Brain microvascular endothelial cell (primary cell): ENCODE results near the gene KDSR.
"Not testable (repeated sequence)": the region's sequence is repeated elsewhere in the genome, so short reads cannot be mapped to it uniquely, and the experiment has no call there.

ENCODE experiments used
- DNase-seq: peaks from one replicate; pipeline ENCODE4 v3.0.0-alpha.2; 2020
- H3K27ac ChIP-seq: fragments of 250-450 bp; sonication (Bioruptor Pico); 2 replicates; pipeline ENCODE4 v1.5.1; 2020; ENCODE audit warnings: mild to moderate bottlenecking, moderate library complexity
- H3K27me3 ChIP-seq: fragments of 250-450 bp; sonication (Bioruptor Pico); replicated peaks from 2 replicates; pipeline ENCODE4 v1.5.1; 2020; ENCODE audit warnings: mild to moderate bottlenecking
- H3K36me3 ChIP-seq: fragments of 250-450 bp; sonication (Bioruptor Pico); replicated peaks from 2 replicates; pipeline ENCODE4 v1.5.1; 2020; ENCODE audit warnings: mild to moderate bottlenecking
- H3K4me3 ChIP-seq: 2 replicates; pipeline ENCODE4 v1.5.1; 2011; ENCODE audit warnings: low read depth, mild to moderate bottlenecking, control low read depth, low read length, moderate library complexity
- CTCF ChIP-seq: IDR thresholded peaks from 2 replicates; pipeline ENCODE4 v1.5.1; 2011; ENCODE audit warnings: low read depth, mild to moderate bottlenecking, moderate library complexity, low read length, control low read depth, inconsistent platforms; ENCODE audit errors: missing control alignments
- in situ Hi-C: cut with HindIII; loops from 2 replicates; pipeline ENCODE4 v1.10.0; 2017; ENCODE audit warnings: low sequenced_read_pairs, low pct_ligation_motif_present

Gene KDSR

GRCh38 chr18:63363951-63364350 is 3.1 kb downstream of the KDSR start:
- peaks cover 19% of the 10 kb centered on the region for H3K36me3 ChIP-seq
- DNase-seq: no peak
- in situ Hi-C loops: no loop called here
- no peaks in the 10 kb centered on the region for H3K27me3 ChIP-seq
- no peak overlapping the region for H3K27ac ChIP-seq
- TF ChIP-seq CTCF: no peak
- H3K4me3 ChIP-seq: no peak overlapping the region

GRCh38 chr18:63363420-63363819 is 3.6 kb downstream of the KDSR start:
- H3K36me3 ChIP-seq: peaks cover 20% of the 10 kb centered on the region
- in situ Hi-C loops, H3K4me3 ChIP-seq, H3K27ac ChIP-seq, DNase-seq, H3K27me3 ChIP-seq: not testable (repeated sequence)

- H3K36me3 ChIP-seq: peaks cover 55% of the 10 kb centered on the region
These were observed 10.6 kb downstream of the KDSR start for GRCh38 chr18:63356272-63356896.

GRCh38 chr18:63350230-63350629 is 16.8 kb downstream of the KDSR start:
- no peaks in the 10 kb centered on the region for H3K27me3 ChIP-seq
- in situ Hi-C loops: no loop called here
- H3K27ac ChIP-seq: no peak overlapping the region

More at GRCh38 chr18:63356272-63356896, 10.6 kb downstream of the KDSR start:
- in situ Hi-C loops: no loop called here
- Histone ChIP-seq H3K4me3 (no peak overlapping the region), H3K27me3 (no peaks in the 10 kb centered on the region), H3K27ac (no peak overlapping the region)
- TF ChIP-seq CTCF: no peak
- no peak for DNase-seq

GRCh38 chr18:63348508-63349136 is 18.4 kb downstream of the KDSR start:
- in situ Hi-C loops: no loop called here
- Histone ChIP-seq H3K4me3 (no peak overlapping the region), H3K27ac (no peak overlapping the region), H3K27me3 (no peaks in the 10 kb centered on the region), H3K36me3 (peaks cover 72% of the 10 kb centered on the region)
- no peak for TF ChIP-seq CTCF
- DNase-seq: no peak

More at GRCh38 chr18:63350230-63350629, 16.8 kb downstream of the KDSR start:
- DNase-seq: no peak
- Histone ChIP-seq H3K4me3 (no peak overlapping the region), H3K36me3 (peaks cover 72% of the 10 kb centered on the region)
- TF ChIP-seq CTCF: no peak

GRCh38 chr18:63346480-63347183 is 20.4 kb downstream of the KDSR start:
- Histone ChIP-seq H3K36me3 (peaks cover 70% of the 10 kb centered on the region), H3K27ac (no peak overlapping the region), H3K27me3 (no peaks in the 10 kb centered on the region), H3K4me3 (no peak overlapping the region)
- TF ChIP-seq CTCF: no peak
- in situ Hi-C loops: no loop called here
- DNase-seq: no peak
